ENCODE results near the gene LARGE1.

- TF ChIP-seq CTCF (IDR thresholded peaks at IDR 0.05; ENCODE audit: control extremely low read depth in 1 of 3, insufficient read depth in 1 of 3, low read depth in 1 of 3, low read length in 3 of 3) (no peak), SRF (IDR thresholded peaks at IDR 0.05; ENCODE audit: low read depth, low read length) (no peak), POLR2A (IDR thresholded peaks at IDR 0.05; ENCODE audit: control extremely low read depth in 1 of 2, low read depth in 2 of 2, low read length in 2 of 2) (no peak), POLR2AphosphoS5 (IDR thresholded peaks at IDR 0.05; ENCODE audit: low read depth, low read length) (no peak), CHD2 (IDR thresholded peaks at IDR 0.05; ENCODE audit: low read length) (no peak), NANOG (IDR thresholded peaks at IDR 0.05; ENCODE audit: insufficient read depth, low read depth, low read length, poor library complexity, severe bottlenecking) (no peak), RNF2 (IDR thresholded peaks at IDR 0.05; ENCODE audit: borderline replicate concordance, low read depth, low read length, missing control alignments, poor library complexity, severe bottlenecking) (no peak)
Observed at GRCh38 chr22:33296941-33297340, 623.3 kb downstream of the LARGE1 start.
